K562 (cell line): ENCODE data around the gene TMEM200A. TPM values are rescaled to one million over a fixed set of nuclear protein-coding genes. Genes with fewer than 3 reads are reported as not detected.

Experiments used
- ATAC-seq: fragments of 200-7000 bp; cut with Tn5 transposase; 3 replicates; pipeline ENCODE4 v1.9.1; 2020; ENCODE audit warnings: moderate library complexity
- BruUV-seq: library from RNA; stranded (reverse); fragments of 400-500 nt; replicated peaks from 2 replicates; lab custom pipeline; 2021; lab: Mats Ljungman, UMichigan
- CTCF ChIA-PET: fragments of 300-600 bp; formaldehyde crosslinking; extraction: SDS; loops from one replicate; lab custom pipeline; 2021; ENCODE audit warnings: low intra/inter-chr PET ratio; lab: Yijun Ruan, JAX
- POLR2A ChIA-PET: fragments of 300-600, 350-650 bp; sonication (Branson Sonifier 250); formaldehyde crosslinking; extraction: SDS; loops from one replicate; lab custom pipeline; 2021; ENCODE audit warnings: antibody characterized with exemption, inconsistent platforms; lab: Yijun Ruan, JAX
- DNase-seq, 4 experiments: peaks; one replicate each; pipeline versions ENCODE4 v3.0.0 to v3.0.0-alpha.2; 2011 to 2018; ENCODE audit warnings: low spot score in 3 of 4, mixed read lengths in 3 of 4; ENCODE audit errors: extremely low read depth in 1 of 4
- FAIRE-seq: peaks from 2 replicates; lab custom pipeline; 2011; peaks lifted over from hg19 to GRCh38; lab: Jason Lieb, UNC
- H2AFZ ChIP-seq: 2 replicates; pipeline ENCODE4 v1.6.0; 2011; ENCODE audit warnings: low read depth, low read length, control low read depth, inconsistent platforms
- H3K27ac ChIP-seq: fragments of 200-600 bp; 3 replicates; pipeline ENCODE4 v1.8.0; 2011; ENCODE audit warnings: low read depth, mild to moderate bottlenecking, control low read depth, inconsistent platforms, low read length, moderate library complexity, mixed read lengths; ENCODE audit errors: extremely low read depth
- H3K27me3 ChIP-seq, 2 experiments: fragments of 300-600 bp in 1 of 2; 2 replicates in 1 of 2; 3 replicates in 1 of 2; pipeline versions ENCODE4 v1.6.0 to v1.8.0; 2011; ENCODE audit warnings: inconsistent platforms in 2 of 2, low read length in 2 of 2, mild to moderate bottlenecking in 1 of 2, mixed read lengths in 1 of 2, moderate library complexity in 1 of 2; ENCODE audit not compliant: control insufficient read depth in 2 of 2, insufficient read depth in 2 of 2
- H3K36me3 ChIP-seq: fragments of 300-600 bp; 3 replicates; pipeline ENCODE4 v1.8.0; 2011; ENCODE audit warnings: mild to moderate bottlenecking, low read length, inconsistent platforms; ENCODE audit not compliant: control insufficient read depth, insufficient read depth
- H3K4me1 ChIP-seq, 2 experiments: fragments of 200-600 bp in 1 of 2; replicated peaks in 1 of 2; 2 replicates in 1 of 2; 3 replicates in 1 of 2; pipeline versions ENCODE4 v1.5.1 to v1.8.0; 2011; ENCODE audit warnings: inconsistent platforms in 2 of 2, low read length in 2 of 2, mild to moderate bottlenecking in 1 of 2, mixed read lengths in 1 of 2, moderate library complexity in 1 of 2; ENCODE audit not compliant: control insufficient read depth in 2 of 2, insufficient read depth in 2 of 2
- H3K4me2 ChIP-seq: 2 replicates; pipeline ENCODE4 v1.6.1; 2011; ENCODE audit warnings: low read length, control low read depth, inconsistent platforms, mixed read lengths; ENCODE audit not compliant: insufficient read depth
- H3K4me3 ChIP-seq: fragments of 200-600 bp; sonication (generic), shearing (Covaris generic); 2 replicates; pipeline ENCODE4 v1.5.1; 2016; ENCODE audit warnings: control low read depth, inconsistent platforms
- H3K79me2 ChIP-seq: fragments of 200-600 bp; 3 replicates; pipeline ENCODE4 v1.8.0; 2011; ENCODE audit warnings: low read length, inconsistent platforms; ENCODE audit not compliant: control insufficient read depth, insufficient read depth
- H3K9ac ChIP-seq, 2 experiments: 2 replicates each; pipeline versions ENCODE4 v1.6.0 to v1.6.1; 2011; ENCODE audit warnings: low read depth in 2 of 2, low read length in 2 of 2, control low read depth in 1 of 2, inconsistent platforms in 1 of 2, mild to moderate bottlenecking in 1 of 2, mixed read lengths in 1 of 2; ENCODE audit not compliant: insufficient read depth in 1 of 2
- H3K9me1 ChIP-seq: one replicate; pipeline ENCODE4 v1.6.0; 2011; ENCODE audit warnings: inconsistent platforms, mild to moderate bottlenecking, low read length, moderate library complexity; ENCODE audit not compliant: control insufficient read depth, insufficient read depth
- H3K9me3 ChIP-seq: replicated peaks from 2 replicates; pipeline ENCODE4 v1.5.1; 2011; ENCODE audit warnings: low read depth, low read length, inconsistent platforms; ENCODE audit not compliant: control insufficient read depth, insufficient read depth
- H4K20me1 ChIP-seq: replicated peaks from 2 replicates; pipeline ENCODE4 v1.6.1; 2011; ENCODE audit warnings: low read length, inconsistent platforms, mixed read lengths; ENCODE audit not compliant: control insufficient read depth, insufficient read depth
- EHMT2 ChIP-seq: fragments of 450-650 bp; IDR thresholded peaks from 2 replicates; pipeline ENCODE4 v1.6.1; 2018; ENCODE audit warnings: antibody characterized with exemption
- GATAD2A ChIP-seq: fragments of 450-650 bp; IDR thresholded peaks from 2 replicates; pipeline ENCODE4 v1.6.1; 2017
- GTF2F1 ChIP-seq: IDR thresholded peaks from 2 replicates; pipeline ENCODE4 v1.6.1; 2011; ENCODE audit warnings: low read depth, low read length, improper control_type of control experiment
- KLF10 ChIP-seq: fragments of 250-450 bp; sonication (Bioruptor Pico); IDR thresholded peaks from 2 replicates; pipeline ENCODE4 v1.6.1; 2021; ENCODE audit warnings: matching md5 sums
- MIER1 ChIP-seq: fragments of 450-650 bp; IDR thresholded peaks from 2 replicates; pipeline ENCODE4 v1.6.1; 2016; ENCODE audit warnings: antibody characterized with exemption, mild to moderate bottlenecking, low read depth
- NCOA2 ChIP-seq, 2 experiments: fragments of 450-650 bp; IDR thresholded peaks; 2 replicates each; pipeline ENCODE4 v1.6.1; 2018; ENCODE audit warnings: mild to moderate bottlenecking in 2 of 2, moderate library complexity in 1 of 2; ENCODE audit not compliant: partially characterized antibody in 2 of 2
- NEUROD1 ChIP-seq: fragments of 150-350 bp; IDR thresholded peaks from 2 replicates; pipeline ENCODE4 v1.6.1; 2014; ENCODE audit warnings: borderline replicate concordance, low read length, low read depth; ENCODE audit not compliant: partially characterized antibody
- SREBF1 ChIP-seq: fragments of 150-350 bp; IDR thresholded peaks from 2 replicates; pipeline ENCODE4 v1.6.1; 2014; ENCODE audit warnings: antibody characterized with exemption, low read depth, low read length, borderline replicate concordance
- TAL1 ChIP-seq: fragments of 450-650 bp; IDR thresholded peaks from 2 replicates; pipeline ENCODE4 v1.6.1; 2016; ENCODE audit warnings: mild to moderate bottlenecking
- WHSC1 ChIP-seq: IDR thresholded peaks from one replicate; pipeline ENCODE4 v1.6.1; 2012; ENCODE audit warnings: low read length, control low read depth, inconsistent platforms
- ZBTB17 ChIP-seq: fragments of 450-650 bp; formaldehyde crosslinking; IDR thresholded peaks from 2 replicates; pipeline ENCODE4 v1.4.0; 2020; ENCODE audit warnings: mild to moderate bottlenecking
- ZNF197 ChIP-seq: fragments of 200-800 bp; sonication (Bioruptor generic); IDR thresholded peaks from 2 replicates; pipeline ENCODE4 v1.6.1; 2016; ENCODE audit warnings: low read depth, missing genetic modification characterization, missing compliant biosample characterization
- ZNF23 ChIP-seq: fragments of 250-450 bp; sonication (Bioruptor Pico); IDR thresholded peaks from 2 replicates; pipeline ENCODE4 v1.4.0; 2020; ENCODE audit warnings: mild to moderate bottlenecking
- ZNF398 ChIP-seq: fragments of 250-450 bp; sonication (Bioruptor Pico); IDR thresholded peaks from 2 replicates; pipeline ENCODE4 v1.8.0; 2021; ENCODE audit warnings: moderate library complexity, mild to moderate bottlenecking, inconsistent platforms
- WGBS: fragments of 100-300 bp; shearing (Covaris generic); methylation state at CpG from one replicate; pipeline ENCODE4 v1.1.6; 2016; ENCODE audit warnings: low coverage, mixed read lengths; ENCODE audit not compliant: insufficient coverage; ENCODE audit errors: missing lambda C conversion rate; 5-methylcytosine and 5-hydroxymethylcytosine counted together
- in situ Hi-C: fragments of 300-500 bp; cut with MboI; formaldehyde crosslinking; loops from 4 replicates; pipeline ENCODE4 v1.15.0; 2018; ENCODE audit warnings: inconsistent platforms, mixed read lengths
- intact Hi-C: fragments of 100-400 bp; cut with micrococcal nuclease; formaldehyde crosslinking; loops from 2 replicates; pipeline ENCODE4 v1.14.2; 2022
- polyA plus RNA-seq, 8 experiments: library from polyadenylated mRNA; depleted of rRNA in 4 of 8; stranded (reverse) in 5 of 8; unstranded in 3 of 8; fragments of >200 nt; fragmentation: Nextera tagmentation in 2 of 8; fragmentation: Illumina TruSeq in 1 of 8; extraction: Ambion mirVana in 2 of 8; extraction: Trizol in 1 of 8; gene quantifications; 2 replicates each; pipeline versions ENCODE4 v1.2.1 to v1.2.3, GENCODE V29; 2011 to 2014; ENCODE audit warnings: inconsistent platforms in 1 of 8, missing spikeins in 1 of 8
- total RNA-seq, 7 experiments: library from RNA; depleted of rRNA in 6 of 7; stranded (reverse); fragments of >200 nt in 6 of 7; fragmentation: Illumina TruSeq in 2 of 7; extraction: Trizol in 2 of 7; gene quantifications; 2 replicates each; pipeline versions ENCODE4 v1.2.1 to v1.2.3, GENCODE V29; 2011 to 2021; ENCODE audit warnings: low replicate concordance in 1 of 7
- TF ChIP-seq, protein P1 (sequence below), 2 experiments: fragments of 450-650 bp; formaldehyde crosslinking in 1 of 2; IDR thresholded peaks; 2 replicates each; pipeline versions ENCODE4 v1.4.0 to v1.6.1; 2014 to 2020; ENCODE audit warnings: mild to moderate bottlenecking in 2 of 2, borderline replicate concordance in 1 of 2, low read depth in 1 of 2

TMEM200A gene
- total and polyA plus RNA-seq, 9 of the 15 experiments (the other 6 are each of a cell fraction or from before 2014, with no cell fraction given), result 0.04 TPM; not detected in 8

DNA sequence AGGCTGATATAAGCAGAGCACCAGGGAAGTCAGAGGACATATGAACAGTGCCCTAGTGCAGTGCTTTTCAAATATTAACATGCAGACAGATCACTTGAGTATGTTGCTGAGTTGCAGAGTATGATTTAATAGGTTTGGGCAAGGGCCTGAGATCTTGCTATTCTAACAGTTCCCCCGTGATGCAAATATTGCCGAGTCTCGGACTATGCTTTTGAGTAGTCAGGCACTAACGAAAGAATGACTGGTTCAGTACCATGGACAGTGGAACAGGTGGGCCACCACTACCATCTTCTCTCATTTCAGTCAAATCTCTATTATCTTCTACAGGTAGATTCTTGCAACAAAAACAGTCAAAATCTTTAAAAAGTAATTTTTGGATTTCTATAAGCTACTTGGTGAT lies 3.7 kb upstream of the TMEM200A start:
- H3K4me3 ChIP-seq, result no peak overlapping the region
- no peaks in the 10 kb centered on the region for H3K79me2 ChIP-seq
- H3K27ac ChIP-seq, result no peak overlapping the region
- POLR2A ChIA-PET, result no interaction called here
- H3K36me3 ChIP-seq, result no peaks in the 10 kb centered on the region
- no peaks in the 10 kb centered on the region for H4K20me1 ChIP-seq
- no peaks in the 10 kb centered on the region for H3K9me3 ChIP-seq
- BruUV-seq, result no TSS peak
- in situ Hi-C loops, result no loop called here
- FAIRE-seq, result peak; percentile 51
- no peak for ATAC-seq
- intact Hi-C loops, result no loop called here
- peaks cover 0 to 12% of the 10 kb centered on the region in 2 experiments; a peak in 4 of 5 replicates for H3K27me3 ChIP-seq
- no peak overlapping the region for H3K9ac ChIP-seq
- no peak overlapping the region for H3K4me2 ChIP-seq
- WGBS, result 0% methylated on average over 4 of the region's 4 CpGs
- no peak overlapping the region for H2AFZ ChIP-seq
- peak in 3 of 4 experiments; percentile 7 to 31 (median 15) for DNase-seq
- CTCF ChIA-PET, result no interaction called here
- H3K9me1 ChIP-seq, result no peaks in the 10 kb centered on the region
- peaks cover 0 to 17% of the 10 kb centered on the region in 2 experiments; a peak in 2 of 5 replicates for H3K4me1 ChIP-seq
- no peak for TF ChIP-seq NEUROD1
- TF ChIP-seq GTF2F1, result no peak
- TF ChIP-seq, protein P1, sequence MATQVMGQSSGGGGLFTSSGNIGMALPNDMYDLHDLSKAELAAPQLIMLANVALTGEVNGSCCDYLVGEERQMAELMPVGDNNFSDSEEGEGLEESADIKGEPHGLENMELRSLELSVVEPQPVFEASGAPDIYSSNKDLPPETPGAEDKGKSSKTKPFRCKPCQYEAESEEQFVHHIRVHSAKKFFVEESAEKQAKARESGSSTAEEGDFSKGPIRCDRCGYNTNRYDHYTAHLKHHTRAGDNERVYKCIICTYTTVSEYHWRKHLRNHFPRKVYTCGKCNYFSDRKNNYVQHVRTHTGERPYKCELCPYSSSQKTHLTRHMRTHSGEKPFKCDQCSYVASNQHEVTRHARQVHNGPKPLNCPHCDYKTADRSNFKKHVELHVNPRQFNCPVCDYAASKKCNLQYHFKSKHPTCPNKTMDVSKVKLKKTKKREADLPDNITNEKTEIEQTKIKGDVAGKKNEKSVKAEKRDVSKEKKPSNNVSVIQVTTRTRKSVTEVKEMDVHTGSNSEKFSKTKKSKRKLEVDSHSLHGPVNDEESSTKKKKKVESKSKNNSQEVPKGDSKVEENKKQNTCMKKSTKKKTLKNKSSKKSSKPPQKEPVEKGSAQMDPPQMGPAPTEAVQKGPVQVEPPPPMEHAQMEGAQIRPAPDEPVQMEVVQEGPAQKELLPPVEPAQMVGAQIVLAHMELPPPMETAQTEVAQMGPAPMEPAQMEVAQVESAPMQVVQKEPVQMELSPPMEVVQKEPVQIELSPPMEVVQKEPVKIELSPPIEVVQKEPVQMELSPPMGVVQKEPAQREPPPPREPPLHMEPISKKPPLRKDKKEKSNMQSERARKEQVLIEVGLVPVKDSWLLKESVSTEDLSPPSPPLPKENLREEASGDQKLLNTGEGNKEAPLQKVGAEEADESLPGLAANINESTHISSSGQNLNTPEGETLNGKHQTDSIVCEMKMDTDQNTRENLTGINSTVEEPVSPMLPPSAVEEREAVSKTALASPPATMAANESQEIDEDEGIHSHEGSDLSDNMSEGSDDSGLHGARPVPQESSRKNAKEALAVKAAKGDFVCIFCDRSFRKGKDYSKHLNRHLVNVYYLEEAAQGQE (IDR thresholded peaks at IDR 0.05; ENCODE audit: borderline replicate concordance), result peak; percentile 97
- TF ChIP-seq, protein P1 (CRISPR knock-in tag; IDR thresholded peaks at IDR 0.05; ENCODE audit: low read depth), result peak; percentile 91
- no peak for TF ChIP-seq KLF10 (CRISPR knock-in tag)
- peak; percentile 93 for TF ChIP-seq EHMT2
- no peak for TF ChIP-seq ZNF398 (CRISPR knock-in tag)
- TF ChIP-seq MIER1, result peak; percentile 87
- TF ChIP-seq ZNF197 (CRISPR knock-in tag), result no peak
- TF ChIP-seq ZNF23 (CRISPR knock-in tag), result no peak
- no peak for TF ChIP-seq GATAD2A
- TF ChIP-seq TAL1, result no peak
- TF ChIP-seq SREBF1, result no peak
- TF ChIP-seq NCOA2 (IDR thresholded peaks at IDR 0.05; ENCODE audit: partially characterized antibody in 2 of 2), result no peak
- TF ChIP-seq WHSC1, result no peak
- no peak for TF ChIP-seq ZBTB17
